ENCODE results near the gene PKD1L1. TPM values are rescaled to one million over a fixed set of nuclear protein-coding genes. Genes with fewer than 3 reads are reported as not detected.

Gene PKD1L1
- total RNA-seq, 1 experiment from 2014 or later = not detected

DNA sequence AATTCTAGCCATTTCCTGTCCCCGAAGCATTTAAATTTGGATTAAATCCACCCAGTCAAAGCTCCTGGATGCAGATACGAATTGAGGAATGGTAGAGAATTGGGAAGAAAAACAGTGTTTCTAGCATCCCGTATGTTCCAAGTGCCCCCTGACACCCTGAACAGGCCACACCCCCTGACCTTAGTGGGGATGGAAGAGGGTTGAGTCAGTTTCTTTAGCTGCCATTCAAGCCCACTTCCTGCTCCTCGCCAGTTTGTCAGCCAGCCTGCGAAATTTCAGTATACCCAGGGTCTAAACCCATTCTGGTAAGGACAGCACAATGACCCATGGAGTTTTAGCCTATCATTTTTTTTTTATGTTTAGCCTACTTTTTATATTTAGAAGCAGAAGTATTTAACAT lies 101.1 kb downstream of the PKD1L1 start:
- Mint-ChIP-seq H3K9me3 (ENCODE audit: unreplicated experiment) (no peaks in the 10 kb centered on the region), H3K4me3 (ENCODE audit: unreplicated experiment) (no peak overlapping the region), H3K4me1 (ENCODE audit: insufficient read depth, unreplicated experiment) (no peaks in the 10 kb centered on the region), H3K27ac (ENCODE audit: low read depth, unreplicated experiment) (no peak overlapping the region), H3K27me3 (ENCODE audit: insufficient read depth, unreplicated experiment) (peaks cover 30% of the 10 kb centered on the region), H3K36me3 (ENCODE audit: insufficient read depth, unreplicated experiment) (no peaks in the 10 kb centered on the region)
- no peak for DNase-seq (ENCODE audit: unreplicated experiment)
- TF ChIP-seq CTCF (IDR thresholded peaks at IDR 0.05; ENCODE audit: unreplicated experiment) = no peak
- intact Hi-C loops (cut with micrococcal nuclease) = no loop called here
- ChIA-PET POLR2A (no interaction called here), CTCF (interaction anchor here (0.5 to 1.5 kb wide), 5 partner anchors 38 to 591 kb away, joined by 3 to 5 read pairs (median 3); no protein-coding TSS in a partner anchor)
- no TSS peak for BruUV-seq (replicated peaks)

DNA sequence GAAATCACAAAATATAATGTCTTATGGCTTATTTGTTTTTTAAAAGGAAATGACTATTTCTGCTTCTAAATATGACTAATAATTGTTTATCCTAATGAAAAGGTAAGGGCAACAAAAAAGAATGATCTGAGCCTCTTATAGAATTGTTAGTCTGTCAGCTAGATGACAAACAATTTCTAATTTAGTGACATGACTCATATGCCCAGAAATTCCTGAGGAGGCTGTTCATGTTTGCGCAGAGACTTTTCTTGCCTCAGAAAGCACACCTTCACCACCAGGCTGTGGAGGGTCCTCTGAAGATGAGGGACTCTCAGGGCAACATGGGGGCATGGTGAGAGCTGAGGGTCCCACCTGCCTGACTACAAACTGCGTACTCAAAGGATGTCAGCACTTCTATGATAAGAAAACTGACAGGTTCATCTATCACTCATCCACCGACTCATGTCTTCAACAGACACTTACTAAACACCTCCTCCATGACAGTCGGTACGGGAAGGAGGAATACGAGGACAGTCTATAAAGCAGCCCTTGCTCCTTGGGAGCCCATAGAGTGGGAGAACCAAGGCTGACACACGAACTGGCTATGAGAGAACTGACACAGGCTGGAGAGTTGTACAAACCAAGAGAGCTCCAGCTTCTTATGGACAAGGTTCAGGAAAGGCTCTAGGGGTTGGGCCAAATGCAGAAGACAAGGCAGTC lies 102.0 kb downstream of the PKD1L1 start:
- H3K36me3 Mint-ChIP-seq (ENCODE audit: insufficient read depth, unreplicated experiment) = no peaks in the 10 kb centered on the region
- no peaks in the 10 kb centered on the region for H3K9me3 Mint-ChIP-seq (ENCODE audit: unreplicated experiment)
- peak; percentile 38 for DNase-seq (ENCODE audit: unreplicated experiment)
- H3K27me3 Mint-ChIP-seq (ENCODE audit: insufficient read depth, unreplicated experiment) = peaks cover 30% of the 10 kb centered on the region
- CTCF ChIA-PET = interaction anchor here (0.5 to 1.5 kb wide), 5 partner anchors 98 to 591 kb away, joined by 3 to 5 read pairs (median 3); no protein-coding TSS in a partner anchor
- H3K4me1 Mint-ChIP-seq (ENCODE audit: insufficient read depth, unreplicated experiment) = no peaks in the 10 kb centered on the region
- no TSS peak for BruUV-seq (replicated peaks)
- intact Hi-C loops (cut with micrococcal nuclease) = no loop called here
- H3K4me3 Mint-ChIP-seq (ENCODE audit: unreplicated experiment) = no peak overlapping the region
- no peak for TF ChIP-seq CTCF (IDR thresholded peaks at IDR 0.05; ENCODE audit: unreplicated experiment)
- no peak overlapping the region for H3K27ac Mint-ChIP-seq (ENCODE audit: low read depth, unreplicated experiment)
- POLR2A ChIA-PET = interaction anchor here (1.0 kb wide), 1 partner anchor 9 kb away, joined by 3 read pairs; no protein-coding TSS in a partner anchor

DNA sequence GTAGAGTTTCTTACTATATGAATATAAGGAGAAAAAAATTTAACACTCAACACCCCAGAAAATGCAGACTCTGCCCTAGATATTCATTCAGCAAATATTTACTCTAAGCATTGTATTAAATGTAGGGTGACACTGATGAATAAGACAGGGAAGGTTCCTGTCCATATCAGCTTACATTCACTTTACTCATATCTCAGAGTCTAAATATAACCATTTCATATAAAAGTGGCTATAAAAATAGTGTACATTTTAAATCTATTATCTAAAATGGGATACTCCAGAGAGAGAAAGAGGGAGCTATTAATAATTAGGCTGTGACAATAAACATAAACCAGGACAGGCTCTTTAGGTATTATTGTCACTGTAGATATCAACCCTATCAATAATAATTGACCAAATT lies 104.0 kb downstream of the PKD1L1 start:
- Mint-ChIP-seq H3K27me3 (ENCODE audit: insufficient read depth, unreplicated experiment) (peaks cover 19% of the 10 kb centered on the region), H3K4me1 (ENCODE audit: insufficient read depth, unreplicated experiment) (no peaks in the 10 kb centered on the region), H3K4me3 (ENCODE audit: unreplicated experiment) (no peak overlapping the region), H3K9me3 (ENCODE audit: unreplicated experiment) (no peaks in the 10 kb centered on the region), H3K36me3 (ENCODE audit: insufficient read depth, unreplicated experiment) (no peaks in the 10 kb centered on the region), H3K27ac (ENCODE audit: low read depth, unreplicated experiment) (no peak overlapping the region)
- DNase-seq (ENCODE audit: unreplicated experiment) = no peak
- intact Hi-C loops (cut with micrococcal nuclease) = no loop called here
- TF ChIP-seq CTCF (IDR thresholded peaks at IDR 0.05; ENCODE audit: unreplicated experiment) = no peak
- ChIA-PET CTCF (no interaction called here), POLR2A (no interaction called here)
- no TSS peak for BruUV-seq (replicated peaks)

DNA sequence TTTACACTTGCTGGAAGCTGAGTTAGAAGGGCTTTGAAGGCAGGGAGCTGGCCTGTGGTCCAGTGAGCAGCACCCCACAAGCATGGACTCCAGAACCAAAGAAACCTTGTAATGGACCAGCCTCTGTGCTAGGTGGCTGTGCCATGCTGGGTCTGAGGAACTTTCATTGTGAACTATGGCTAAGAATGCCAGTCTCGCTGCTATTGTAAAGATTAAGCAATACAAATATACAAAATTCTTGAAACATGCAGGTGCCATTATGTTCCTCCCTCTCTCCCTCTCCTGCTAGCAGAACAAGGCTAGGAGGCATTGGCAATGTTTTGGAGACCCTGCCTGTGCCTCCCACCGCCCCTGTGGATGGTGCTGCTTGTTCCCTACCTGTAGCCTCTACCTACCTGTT lies 105.0 kb downstream of the PKD1L1 start:
- Mint-ChIP-seq H3K27me3 (ENCODE audit: insufficient read depth, unreplicated experiment) (peaks cover 12% of the 10 kb centered on the region), H3K4me1 (ENCODE audit: insufficient read depth, unreplicated experiment) (no peaks in the 10 kb centered on the region), H3K9me3 (ENCODE audit: unreplicated experiment) (no peaks in the 10 kb centered on the region), H3K4me3 (ENCODE audit: unreplicated experiment) (no peak overlapping the region), H3K36me3 (ENCODE audit: insufficient read depth, unreplicated experiment) (no peaks in the 10 kb centered on the region), H3K27ac (ENCODE audit: low read depth, unreplicated experiment) (no peak overlapping the region)
- no peak for DNase-seq (ENCODE audit: unreplicated experiment)
- no TSS peak for BruUV-seq (replicated peaks)
- ChIA-PET POLR2A (no interaction called here), CTCF (interaction anchor here (0.9 to 1.1 kb wide), 2 partner anchors 11 to 589 kb away, joined by 3 read pairs; no protein-coding TSS in a partner anchor)
- TF ChIP-seq CTCF (IDR thresholded peaks at IDR 0.05; ENCODE audit: unreplicated experiment) = no peak
- intact Hi-C loops (cut with micrococcal nuclease) = no loop called here

Measured in MCF 10A (cell line).